Measurements from ENCODE around the gene FAM216B. TPM values are rescaled to one million over a fixed set of nuclear protein-coding genes. Genes with fewer than 3 reads are reported as not detected.

FAM216B gene
- total RNA-seq, 1 experiment from 2014 or later = not detected

DNA sequence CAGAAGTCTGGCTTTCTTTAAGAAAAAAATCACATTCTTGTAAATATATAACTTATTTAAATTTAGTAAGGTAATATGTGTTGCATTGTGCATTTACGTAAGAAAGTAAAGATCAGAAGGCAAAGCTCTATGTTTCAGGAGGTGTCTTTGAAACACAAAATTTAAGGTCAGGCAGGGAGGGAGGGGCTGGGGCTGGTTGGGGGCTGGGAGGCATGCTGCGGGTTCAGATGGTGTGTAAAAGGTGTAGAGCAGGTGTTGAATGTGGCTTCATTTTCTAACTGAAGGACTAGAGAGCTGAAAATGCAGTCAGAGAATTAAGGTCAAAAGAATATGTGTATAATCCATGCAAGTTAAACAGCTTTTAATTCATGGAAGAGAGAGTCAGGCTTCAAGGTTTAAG, 14.3 kb downstream of the FAM216B start:
- H4K5ac ChIP-seq (ENCODE audit: insufficient read length, low read depth, low read length) = no peak overlapping the region
- no peak overlapping the region for H3K56ac ChIP-seq (ENCODE audit: insufficient read length, low read depth, low read length)
- H2BK20ac ChIP-seq (ENCODE audit: low read depth, low read length, poor library complexity, severe bottlenecking) = no peak overlapping the region
- H2BK120ac ChIP-seq (ENCODE audit: low read depth, low read length, poor library complexity, severe bottlenecking) = no peak overlapping the region
- no peak overlapping the region for H3K23ac ChIP-seq (ENCODE audit: insufficient read length, low read depth, low read length)
- H4K20me1 ChIP-seq (ENCODE audit: control insufficient read depth, insufficient read depth, insufficient read length) = no peaks in the 10 kb centered on the region
- no peaks in the 10 kb centered on the region for H3K79me2 ChIP-seq (ENCODE audit: insufficient read depth, low read length)
- Mint-ChIP-seq H3K27me3 (ENCODE audit: low read depth) (no peaks in the 10 kb centered on the region; the same call in 1 of the 2 replicates), H3K9me3 (no peaks in the 10 kb centered on the region; a peak in 1 of 5 replicates), H3K27ac (no peak overlapping the region), H3K36me3 (ENCODE audit: insufficient read depth in 1 of 3, low read depth in 3 of 3) (peaks cover 0 to 3% (median 0%) of the 10 kb centered on the region in 3 experiments; a peak in 3 of 7 replicates), H3K4me3 (no peak overlapping the region), H3K4me1 (peaks cover 19 to 20% of the 10 kb centered on the region in 2 experiments)
- no peak overlapping the region for H2BK15ac ChIP-seq (ENCODE audit: low read depth, low read length)
- no peaks in the 10 kb centered on the region for H3K23me2 ChIP-seq (ENCODE audit: insufficient read length, low read depth, low read length, poor library complexity, severe bottlenecking)
- TF ChIP-seq, protein P1, sequence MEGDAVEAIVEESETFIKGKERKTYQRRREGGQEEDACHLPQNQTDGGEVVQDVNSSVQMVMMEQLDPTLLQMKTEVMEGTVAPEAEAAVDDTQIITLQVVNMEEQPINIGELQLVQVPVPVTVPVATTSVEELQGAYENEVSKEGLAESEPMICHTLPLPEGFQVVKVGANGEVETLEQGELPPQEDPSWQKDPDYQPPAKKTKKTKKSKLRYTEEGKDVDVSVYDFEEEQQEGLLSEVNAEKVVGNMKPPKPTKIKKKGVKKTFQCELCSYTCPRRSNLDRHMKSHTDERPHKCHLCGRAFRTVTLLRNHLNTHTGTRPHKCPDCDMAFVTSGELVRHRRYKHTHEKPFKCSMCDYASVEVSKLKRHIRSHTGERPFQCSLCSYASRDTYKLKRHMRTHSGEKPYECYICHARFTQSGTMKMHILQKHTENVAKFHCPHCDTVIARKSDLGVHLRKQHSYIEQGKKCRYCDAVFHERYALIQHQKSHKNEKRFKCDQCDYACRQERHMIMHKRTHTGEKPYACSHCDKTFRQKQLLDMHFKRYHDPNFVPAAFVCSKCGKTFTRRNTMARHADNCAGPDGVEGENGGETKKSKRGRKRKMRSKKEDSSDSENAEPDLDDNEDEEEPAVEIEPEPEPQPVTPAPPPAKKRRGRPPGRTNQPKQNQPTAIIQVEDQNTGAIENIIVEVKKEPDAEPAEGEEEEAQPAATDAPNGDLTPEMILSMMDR (conservative IDR thresholded peaks at IDR 0.05) = no peak
- no CpG with 5 or more reads among the region's 2 CpGs for WGBS (ENCODE audit: extremely low coverage, insufficient read length, low lambda C conversion rate)
- H3K27me3 ChIP-seq (ENCODE audit: insufficient read depth, low read length) = no peaks in the 10 kb centered on the region
- H3K14ac ChIP-seq (ENCODE audit: insufficient read depth, low read length) = no peak overlapping the region
- H3K4me1 ChIP-seq (ENCODE audit: insufficient read depth, low read length) = peaks cover 9% of the 10 kb centered on the region; the same call in 1 of the 2 replicates
- no peak overlapping the region for H3K27ac ChIP-seq (ENCODE audit: insufficient read length, low read depth, low read length)
- no peak overlapping the region for H3K4ac ChIP-seq (ENCODE audit: low read depth, low read length)
- no peak overlapping the region for H2BK12ac ChIP-seq (ENCODE audit: insufficient read length, low read depth, low read length)
- no peak overlapping the region for H2BK5ac ChIP-seq (ENCODE audit: insufficient read length, low read length)
- DNase-seq = no peak
- H3K79me1 ChIP-seq (ENCODE audit: insufficient read depth, low read depth, low read length, poor library complexity, severe bottlenecking) = no peaks in the 10 kb centered on the region
- no peak overlapping the region for H3K18ac ChIP-seq (ENCODE audit: insufficient read length, low read depth, low read length)
- H3K4me2 ChIP-seq (ENCODE audit: insufficient read depth, insufficient read length, low read length) = no peak overlapping the region
- no peak overlapping the region for H2AFZ ChIP-seq (ENCODE audit: low read length)
- H2AK5ac ChIP-seq (ENCODE audit: insufficient read length, low read length) = no peak overlapping the region
- H3K9ac ChIP-seq (ENCODE audit: extremely low read depth, insufficient read length, low read length) = no peak overlapping the region
- no peak overlapping the region for H4K8ac ChIP-seq (replicated peaks; ENCODE audit: insufficient read length, low read depth, low read length)
- no peak overlapping the region for H4K91ac ChIP-seq (ENCODE audit: insufficient read length, low read depth, low read length)
- H3T11ph ChIP-seq (ENCODE audit: low read length) = no peak overlapping the region
- no peaks in the 10 kb centered on the region for H3K9me3 ChIP-seq (ENCODE audit: control insufficient read depth, low read depth, low read length)

All from H9 (cell line).